HG03280 (cell line): Measurements from ENCODE around the gene EXOC6.

Source experiments
- ATAC-seq: cut with Tn5 transposase; IDR thresholded peaks from one replicate; pipeline ENCODE4 v1.9.1; 2021; ENCODE audit warnings: mild to moderate bottlenecking, moderate library complexity; ENCODE audit not compliant: unreplicated experiment

EXOC6 gene

GRCh38 chr10:92832998-92833650, 15.2 kb upstream of the EXOC6 start:
- no peak for ATAC-seq

GRCh38 chr10:92834331-92834730, 14.0 kb upstream of the EXOC6 start:
- ATAC-seq: no peak

GRCh38 chr10:92834986-92835385, 13.3 kb upstream of the EXOC6 start:
- ATAC-seq: no peak

- no peak for ATAC-seq
These were observed 10.9 kb upstream of the EXOC6 start for GRCh38 chr10:92837456-92837855.

- ATAC-seq: no peak
These were observed 8.9 kb upstream of the EXOC6 start for GRCh38 chr10:92839191-92840085.

GRCh38 chr10:92844746-92845145, 3.6 kb upstream of the EXOC6 start:
- no peak for ATAC-seq

- ATAC-seq: no peak
These were observed 2.4 kb upstream of the EXOC6 start for GRCh38 chr10:92845921-92846320.

- ATAC-seq: no peak
These were observed 2.0 kb upstream of the EXOC6 start for GRCh38 chr10:92846344-92846743.

GRCh38 chr10:92846854-92847201, 1.5 kb upstream of the EXOC6 start:
- ATAC-seq: no peak

GRCh38 chr10:92847202-92847864, 987 bp upstream of the EXOC6 start:
- ATAC-seq: no peak

GRCh38 chr10:92848037-92848440, 281 bp upstream of the EXOC6 start:
- no peak for ATAC-seq

GRCh38 chr10:92849234-92849525, 860 bp downstream of the EXOC6 start:
- no peak for ATAC-seq

GRCh38 chr10:92849576-92850090, 1.3 kb downstream of the EXOC6 start:
- no peak for ATAC-seq

GRCh38 chr10:92850185-92850584, 1.9 kb downstream of the EXOC6 start:
- no peak for ATAC-seq

GRCh38 chr10:92851003-92851402, 2.7 kb downstream of the EXOC6 start:
- no peak for ATAC-seq

GRCh38 chr10:92855560-92855959, 7.2 kb downstream of the EXOC6 start:
- ATAC-seq: no peak

GRCh38 chr10:92857904-92858514, 9.7 kb downstream of the EXOC6 start:
- no peak for ATAC-seq

GRCh38 chr10:92867235-92867634, 18.9 kb downstream of the EXOC6 start:
- ATAC-seq: no peak

- no peak for ATAC-seq
These were observed 19.7 kb downstream of the EXOC6 start for GRCh38 chr10:92868036-92868435.

- no peak for ATAC-seq
These were observed 20.2 kb downstream of the EXOC6 start for GRCh38 chr10:92868557-92868956.

GRCh38 chr10:92873029-92873428, 24.7 kb downstream of the EXOC6 start:
- no peak for ATAC-seq
